ENCODE results near the gene VGF.
A peak's percentile ranks its signal among the peaks of the same experiment; 100 is the strongest.
"Not testable (repeated sequence)": the region's sequence is repeated elsewhere in the genome, so short reads cannot be mapped to it uniquely, and the experiment has no call there.

VGF gene

DNA sequence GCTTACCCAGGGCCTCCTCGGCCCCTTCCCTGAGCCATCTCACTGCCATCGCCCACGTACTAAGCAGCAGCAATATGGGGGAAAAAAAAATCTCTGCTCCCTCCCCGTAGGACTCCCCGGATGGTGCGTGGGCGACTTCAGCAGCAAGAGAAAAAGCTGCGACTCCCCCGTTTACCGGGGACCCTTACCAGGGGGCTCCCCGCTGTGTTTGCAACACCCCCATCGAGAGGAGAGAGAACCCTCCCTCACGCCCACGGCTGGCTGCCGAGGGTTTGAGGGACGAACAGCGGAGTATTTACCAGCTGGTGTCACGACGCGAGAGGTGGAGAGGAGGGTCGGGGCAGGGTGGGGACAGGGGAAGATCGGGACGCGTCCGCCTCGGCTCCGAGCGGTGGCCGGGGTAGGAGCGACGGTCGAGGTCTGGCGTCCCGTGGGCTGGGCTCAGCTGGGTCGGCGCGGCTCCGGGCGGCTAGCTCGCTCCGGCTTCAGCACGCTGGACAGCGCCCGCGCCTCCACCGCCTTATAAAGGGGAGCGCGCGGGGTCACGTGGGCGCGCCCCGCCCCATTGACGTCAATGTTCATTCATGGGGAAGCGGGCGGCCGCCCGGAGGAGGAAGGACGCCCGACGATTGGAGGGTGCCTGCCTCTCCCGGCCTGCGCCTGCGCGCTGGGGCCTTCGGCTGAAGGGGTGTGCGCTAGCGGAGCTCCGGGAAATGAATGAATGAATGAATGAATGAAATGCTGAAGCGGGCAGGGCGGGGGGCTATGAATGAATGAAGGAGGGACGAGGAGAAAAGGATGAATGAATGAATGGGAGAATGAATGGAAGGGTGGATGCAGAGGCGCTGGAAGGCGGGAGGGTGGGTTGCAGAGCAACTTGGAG lies at the start of gene VGF:
Gene VGF, minus strand, starts transcription at position 495 of the 883 bp plus-strand sequence. CDS start 726 bp downstream, outside the sequence.
- DNase-seq (ENCODE audit: low read depth): peak; percentile 87

DNA sequence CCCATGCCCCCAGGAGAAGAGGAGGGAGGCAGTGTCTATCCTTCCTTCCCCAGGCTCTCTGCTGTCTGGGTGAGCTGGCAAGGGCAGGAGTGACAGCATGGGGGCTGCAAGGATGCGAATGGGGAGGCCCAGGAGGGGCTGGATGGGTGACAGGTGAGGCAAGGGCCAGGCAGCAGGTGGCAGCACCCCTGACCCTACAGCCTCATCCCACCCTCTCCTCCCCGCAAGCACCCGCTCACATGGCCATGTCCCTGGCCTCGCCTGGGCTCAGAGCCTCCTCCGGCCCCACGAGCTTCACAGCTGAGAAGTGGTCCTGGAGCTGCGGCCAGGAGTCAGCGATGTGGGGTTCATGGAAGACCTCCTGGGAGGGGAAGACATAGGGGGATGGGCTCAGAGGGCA lies 46.6 kb upstream of the VGF start:
- no peak for DNase-seq (ENCODE audit: low read depth)

GRCh38 chr7:101211501-101211900 lies 46.1 kb upstream of the VGF start:
- DNase-seq (ENCODE audit: low read depth): no peak

DNA sequence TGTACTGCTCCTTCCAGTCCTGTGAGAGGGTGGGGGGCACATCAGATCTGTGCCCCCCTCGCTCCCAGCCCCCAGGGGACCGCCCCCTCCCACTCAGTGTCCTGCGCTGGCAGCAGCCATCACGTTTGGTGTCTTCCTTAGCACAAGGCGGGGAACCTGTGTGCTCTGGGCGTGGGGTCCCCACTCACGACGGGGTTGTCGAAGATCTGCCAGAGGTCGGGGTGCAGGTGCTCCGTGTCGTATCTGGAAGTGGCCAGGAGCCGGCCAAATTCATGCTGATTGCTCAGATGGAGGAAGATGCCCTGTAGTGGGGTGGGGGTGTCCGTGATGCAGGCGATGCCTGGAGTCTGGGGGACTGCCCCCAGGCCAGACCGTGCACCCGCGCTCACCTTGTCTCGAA lies 44.8 kb upstream of the VGF start:
- DNase-seq (ENCODE audit: low read depth): no peak

DNA sequence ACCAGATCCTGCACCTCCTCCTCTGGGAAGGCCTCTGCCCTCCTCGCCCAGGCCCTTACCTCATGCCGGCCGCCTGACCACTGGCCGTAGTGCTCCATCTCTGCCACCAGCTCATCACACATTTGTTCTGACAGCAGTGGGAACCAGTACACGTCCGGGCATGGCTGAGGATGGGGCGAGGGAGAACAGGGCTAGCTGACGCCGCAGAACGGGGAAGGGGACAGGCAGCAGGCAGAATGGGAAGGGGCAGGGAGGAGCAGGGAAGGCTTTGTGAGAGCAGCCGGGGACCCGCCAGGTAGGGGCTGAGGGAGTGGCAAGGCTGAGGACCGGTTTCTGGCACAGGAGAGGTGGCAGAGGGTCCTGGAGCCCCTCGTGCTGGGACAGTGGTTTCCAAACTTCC lies 43.4 kb upstream of the VGF start:
- no peak for DNase-seq (ENCODE audit: low read depth)

DNA sequence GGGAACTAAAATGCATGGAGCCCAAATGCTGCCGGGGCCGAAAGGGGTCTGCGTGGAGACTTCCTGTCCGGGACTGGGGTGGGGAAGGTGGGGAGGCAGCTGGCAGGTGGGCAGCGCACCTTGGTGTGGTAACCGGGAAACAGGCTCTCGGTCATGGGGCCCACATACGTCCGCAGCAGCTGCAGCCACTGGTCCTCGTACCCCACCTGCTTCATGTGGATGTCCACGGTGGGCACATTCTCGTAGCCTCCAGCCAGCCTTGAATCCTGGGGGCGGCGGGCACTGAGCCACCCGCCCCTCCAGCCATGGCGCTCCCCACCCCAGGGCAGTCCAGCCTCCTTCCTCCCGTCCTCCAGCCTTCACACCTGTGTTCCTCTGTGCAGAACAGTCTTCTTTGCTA lies 42.1 kb upstream of the VGF start:
- no peak for DNase-seq (ENCODE audit: low read depth)

GRCh38 chr7:101206665-101207042 lies 41.3 kb upstream of the VGF start:
- DNase-seq (ENCODE audit: low read depth): no peak

- DNase-seq (ENCODE audit: low read depth): no peak
Observed at GRCh38 chr7:101205901-101206664, 40.7 kb upstream of the VGF start.

- DNase-seq (ENCODE audit: low read depth): not testable (repeated sequence)
Observed at GRCh38 chr7:101203740-101204738, 38.7 kb upstream of the VGF start.

GRCh38 chr7:101202603-101202918 lies 37.2 kb upstream of the VGF start:
- DNase-seq (ENCODE audit: low read depth): no peak

DNA sequence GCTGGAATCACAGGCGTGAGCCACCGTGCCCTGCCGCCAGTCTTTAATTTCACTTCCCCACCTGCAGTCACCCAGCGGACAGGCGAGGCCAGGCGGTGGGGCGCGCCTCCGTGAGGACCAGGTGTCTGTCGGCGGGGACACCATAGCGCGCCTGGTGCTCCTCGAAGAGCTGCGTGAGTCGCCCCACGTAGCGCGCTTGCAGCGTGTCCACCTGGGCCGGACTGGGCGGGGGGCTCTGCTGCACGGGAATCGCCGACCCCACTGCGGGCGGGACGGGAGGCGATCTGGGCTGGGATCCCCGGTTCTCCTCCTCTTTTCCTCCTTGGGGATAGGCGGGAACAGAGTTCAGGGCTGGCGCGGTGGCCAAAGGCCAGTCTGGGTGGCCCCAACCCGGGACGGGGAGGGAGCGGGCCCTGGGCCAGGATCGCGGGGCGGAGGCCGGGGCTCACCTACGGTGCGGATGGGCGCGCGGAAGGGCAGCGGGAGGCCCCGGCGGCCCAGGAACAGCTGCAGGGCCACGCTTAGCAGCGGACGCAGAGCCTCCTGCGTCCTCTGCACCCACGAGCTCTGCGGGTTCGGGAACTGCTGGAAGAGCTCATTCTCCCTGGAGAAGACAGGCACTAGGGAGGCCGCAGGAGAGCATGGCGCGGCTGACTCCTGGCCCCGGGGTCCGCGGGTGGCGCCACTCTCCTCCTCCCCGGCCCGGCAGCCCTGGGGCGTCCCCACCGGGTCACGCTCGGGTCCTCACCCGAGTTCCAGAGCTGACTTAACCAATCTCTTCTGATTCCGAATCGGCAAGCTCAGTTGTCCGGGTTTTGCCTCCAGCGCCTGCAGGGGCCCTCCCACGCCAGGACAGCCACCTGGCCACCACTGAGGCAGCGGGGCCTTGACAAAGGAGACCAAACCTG lies 36.6 kb upstream of the VGF start:
- DNase-seq (ENCODE audit: low read depth): no peak

DNA sequence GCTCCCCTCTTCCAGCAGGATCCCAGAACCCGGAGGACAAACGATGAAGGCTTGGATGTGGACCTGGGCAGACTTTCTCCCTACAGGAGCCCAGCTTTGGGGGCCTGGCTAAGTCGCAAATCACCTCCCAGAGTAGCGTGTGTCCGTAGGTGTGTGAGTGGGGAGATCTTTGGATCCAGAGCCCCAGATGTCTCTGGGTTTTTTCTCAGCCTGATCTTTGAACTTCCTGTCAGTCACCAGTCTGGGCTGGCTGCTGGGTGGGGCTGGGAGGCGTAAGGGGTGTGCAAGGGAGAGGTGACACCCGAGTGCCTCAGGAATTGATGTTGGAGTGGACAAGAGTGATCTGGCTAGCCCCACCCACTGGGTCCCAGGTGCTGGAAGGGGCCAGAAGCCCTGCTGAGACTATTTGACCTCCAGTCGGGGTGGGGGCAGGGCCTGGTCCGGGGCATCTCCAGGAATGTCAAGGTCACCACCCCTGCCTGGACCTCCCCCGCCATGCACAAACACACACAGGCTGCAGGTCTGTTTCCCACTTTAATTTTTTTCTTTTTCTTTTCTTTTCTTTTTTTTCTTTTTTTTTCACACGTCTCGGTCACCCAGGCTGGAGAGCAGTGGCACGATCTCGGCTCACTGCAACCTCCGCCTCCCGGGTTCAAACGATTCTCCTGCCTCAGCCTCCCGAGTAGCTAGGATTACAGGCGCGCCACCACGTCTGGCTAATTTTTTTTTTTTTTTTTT lies 35.7 kb upstream of the VGF start, which contains the start of gene MOGAT3:
Gene MOGAT3, minus strand, starts transcription at position 175 of the 738 bp plus-strand sequence. CDS start 182 bp downstream, outside the sequence.
- DNase-seq (ENCODE audit: low read depth): no peak

DNA sequence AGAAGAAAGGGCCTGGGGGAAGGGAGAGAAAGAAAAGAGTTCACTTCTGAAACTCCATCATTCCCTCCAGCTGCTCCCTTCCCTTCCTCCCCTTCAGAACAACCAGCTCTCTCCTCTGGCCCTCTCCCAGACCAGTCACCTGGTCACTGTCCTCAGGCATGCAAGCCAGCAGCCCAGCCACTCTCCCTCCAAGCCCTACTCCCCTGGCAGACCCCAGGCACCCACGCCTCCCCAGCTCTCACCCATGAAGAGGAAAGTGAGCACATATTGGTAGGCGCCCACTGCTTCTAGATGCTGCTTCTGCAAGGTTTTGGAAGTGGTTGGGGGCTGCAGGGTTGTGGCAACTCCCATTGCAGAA lies 35.1 kb upstream of the VGF start:
- DNase-seq (ENCODE audit: low read depth): no peak

- DNase-seq (ENCODE audit: low read depth): not testable (repeated sequence)
Observed at GRCh38 chr7:101199522-101199921, 34.2 kb upstream of the VGF start.

GRCh38 chr7:101198476-101198875 lies 33.1 kb upstream of the VGF start:
- no peak for DNase-seq (ENCODE audit: low read depth)

- no peak for DNase-seq (ENCODE audit: low read depth)
Observed at GRCh38 chr7:101197991-101198390, 32.6 kb upstream of the VGF start.

DNA sequence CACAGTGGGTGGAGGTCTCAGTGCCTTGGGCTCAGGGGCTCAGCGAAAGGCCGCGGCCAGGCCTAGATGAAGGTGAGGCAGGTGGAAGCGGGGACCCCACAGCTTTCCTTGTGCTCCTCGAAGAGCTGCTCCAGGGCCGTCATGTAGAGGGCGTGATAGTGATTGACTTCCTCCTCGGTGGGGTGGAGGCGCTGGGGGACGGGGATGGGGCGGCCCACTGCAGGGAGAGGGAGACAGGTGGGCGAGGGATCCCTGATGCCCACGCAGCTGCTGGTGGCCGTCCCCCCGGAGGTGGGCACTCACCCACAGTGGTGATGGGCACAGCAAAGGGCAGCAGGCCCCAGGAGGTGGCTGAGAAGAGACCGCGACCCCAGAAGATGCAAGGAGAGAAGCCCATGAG lies 30.5 kb upstream of the VGF start:
- DNase-seq (ENCODE audit: low read depth): no peak

DNA sequence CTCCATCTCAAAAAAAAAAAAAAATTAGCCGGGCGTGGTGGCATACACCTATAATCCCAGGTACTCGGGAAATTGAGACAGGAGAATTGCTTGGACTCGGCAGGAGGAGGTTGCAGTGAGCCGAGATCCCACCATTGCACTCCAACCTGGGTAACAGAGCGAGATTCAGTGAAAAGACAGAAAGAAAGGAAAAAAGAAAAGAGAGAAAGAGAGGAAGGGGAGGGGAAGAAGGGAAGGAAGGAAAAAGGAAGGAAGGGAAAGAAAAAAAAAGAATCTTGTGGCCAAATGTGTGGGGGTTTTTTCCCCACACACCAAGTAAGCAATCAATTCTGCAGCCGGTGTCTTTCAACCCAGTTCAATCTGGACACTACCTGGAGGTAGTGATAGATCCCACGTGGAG lies 23.7 kb upstream of the VGF start:
- DNase-seq (ENCODE audit: low read depth): no peak

GRCh38 chr7:101186844-101187428 lies 21.6 kb upstream of the VGF start:
- no peak for DNase-seq (ENCODE audit: low read depth)

GRCh38 chr7:101186194-101186593 lies 20.8 kb upstream of the VGF start:
- DNase-seq (ENCODE audit: low read depth): no peak

All from stimulated activated CD4-positive, alpha-beta T cell treated with anti-CD3 and anti-CD28 coated beads, Interleukin-2, amount 100 ng/mL, for 4 hours (primary cell).